GM18519 (cell line): ENCODE results near the gene KLRG1.

Experiments used
- ATAC-seq: cut with Tn5 transposase; IDR thresholded peaks from one replicate; pipeline ENCODE4 v1.9.1; 2021; ENCODE audit warnings: mild to moderate bottlenecking, moderate library complexity; ENCODE audit not compliant: unreplicated experiment, low FRiP score

KLRG1 gene

DNA sequence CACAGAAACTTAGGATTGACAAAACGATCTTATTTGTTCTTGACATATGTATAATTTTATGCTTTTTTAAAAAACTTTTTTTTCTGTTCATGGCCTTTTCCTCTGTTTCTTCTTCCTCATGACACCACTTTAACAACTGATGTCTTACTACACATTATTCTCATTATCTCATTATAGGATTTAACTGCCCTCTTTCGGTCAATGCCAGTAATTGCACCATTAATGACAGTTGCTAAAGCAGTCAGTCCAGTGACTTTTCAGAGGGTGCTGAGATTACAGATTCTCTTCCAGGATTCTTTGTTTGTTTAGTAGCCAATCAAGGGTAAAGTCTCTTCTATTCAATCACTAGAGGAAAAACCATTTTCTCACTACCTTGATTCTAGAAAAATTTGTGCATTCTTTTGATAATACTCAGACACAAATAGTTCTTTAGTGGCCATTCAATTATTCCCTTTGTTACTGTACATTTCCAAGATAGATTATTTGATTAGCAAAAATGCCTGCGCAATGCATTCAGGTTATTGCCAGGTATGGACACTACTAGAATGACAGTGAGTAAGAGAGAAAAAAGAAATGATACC, 50.1 kb downstream of the KLRG1 start:
- no peak for ATAC-seq

DNA sequence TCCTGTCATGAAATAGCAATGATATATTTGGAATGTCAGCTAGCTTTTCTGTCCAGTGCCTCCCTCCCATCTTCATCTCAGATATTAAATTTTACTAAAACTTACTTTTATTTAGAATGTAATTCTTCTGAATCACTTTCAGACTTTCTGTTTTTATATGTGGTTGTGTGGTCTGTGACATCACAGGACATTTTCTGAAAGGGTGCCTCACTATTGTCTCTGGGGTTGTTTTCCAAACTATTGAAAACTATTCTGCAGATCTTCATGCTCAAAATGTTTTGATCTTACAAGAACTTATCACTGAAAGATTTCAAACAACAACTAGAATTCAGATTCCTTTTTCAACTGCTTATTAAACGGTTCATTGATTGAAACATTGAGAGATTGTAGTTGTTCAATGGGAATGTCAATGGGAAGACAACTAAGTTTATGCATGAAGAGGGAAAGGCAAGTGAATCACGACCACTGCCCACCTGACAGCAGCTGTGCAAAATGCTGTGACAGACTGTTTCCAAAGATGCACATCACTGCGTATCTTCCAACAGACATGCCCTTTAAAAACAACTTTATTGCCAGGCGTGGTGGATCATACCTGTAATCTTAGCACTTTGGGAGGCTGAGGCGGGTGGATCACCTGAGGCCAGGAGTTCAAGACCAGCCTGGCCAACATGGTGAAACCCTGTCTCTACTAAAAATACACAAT, 51.3 kb downstream of the KLRG1 start:
- no peak for ATAC-seq

- no peak for ATAC-seq
These were observed 52.0 kb downstream of the KLRG1 start for GRCh38 chr12:9041321-9041720.

DNA sequence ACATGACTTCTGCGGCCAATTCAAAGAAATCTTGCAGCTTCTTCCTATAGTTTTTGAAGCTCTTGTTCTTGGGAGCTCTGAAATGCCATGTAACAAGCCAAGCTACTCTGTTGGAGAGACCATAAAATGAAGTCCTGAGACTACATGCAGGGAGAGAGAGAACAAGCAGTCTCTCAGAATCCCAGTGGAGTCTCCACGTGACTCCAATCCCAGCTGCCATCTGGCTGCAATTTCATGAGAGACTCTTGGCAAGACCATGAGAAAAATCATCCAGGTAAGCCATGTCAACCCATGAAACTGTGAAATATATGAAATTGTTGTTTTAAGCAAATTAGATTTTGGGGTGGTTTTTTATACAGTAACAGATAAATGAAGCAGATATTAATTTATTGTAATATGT, 54.4 kb downstream of the KLRG1 start:
- no peak for ATAC-seq

- ATAC-seq = no peak
These were observed 57.8 kb downstream of the KLRG1 start for GRCh38 chr12:9047105-9047504.

- no peak for ATAC-seq
These were observed 59.6 kb downstream of the KLRG1 start for GRCh38 chr12:9048930-9049329.

DNA sequence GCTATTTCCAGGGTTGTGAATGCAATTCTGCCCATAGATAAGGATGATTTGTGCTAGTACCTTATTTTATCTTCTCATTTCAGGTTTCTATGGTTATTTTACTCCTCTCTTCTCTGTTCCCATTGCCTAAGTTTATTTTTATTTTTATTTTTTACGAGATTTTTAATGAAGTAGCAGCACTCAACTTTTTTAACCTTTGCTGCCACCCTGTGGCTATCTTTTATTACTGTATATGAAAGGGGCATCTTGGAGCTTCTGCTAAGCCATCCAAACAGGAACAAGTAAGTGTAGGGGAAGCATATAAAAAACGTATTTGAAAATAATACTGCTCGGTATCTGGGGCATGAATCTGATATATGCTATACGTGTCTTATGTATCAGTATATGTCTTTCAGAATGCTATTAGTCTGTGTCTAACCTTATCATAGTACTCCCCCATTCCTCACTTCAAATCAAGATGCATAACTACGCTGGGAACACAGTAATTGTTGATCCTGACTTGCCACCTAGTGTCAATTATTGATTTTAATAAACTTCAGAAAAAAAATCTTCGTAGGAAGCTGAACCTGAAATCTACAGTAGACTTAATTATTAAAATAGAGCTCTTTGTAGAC, 60.3 kb downstream of the KLRG1 start:
- ATAC-seq = no peak

DNA sequence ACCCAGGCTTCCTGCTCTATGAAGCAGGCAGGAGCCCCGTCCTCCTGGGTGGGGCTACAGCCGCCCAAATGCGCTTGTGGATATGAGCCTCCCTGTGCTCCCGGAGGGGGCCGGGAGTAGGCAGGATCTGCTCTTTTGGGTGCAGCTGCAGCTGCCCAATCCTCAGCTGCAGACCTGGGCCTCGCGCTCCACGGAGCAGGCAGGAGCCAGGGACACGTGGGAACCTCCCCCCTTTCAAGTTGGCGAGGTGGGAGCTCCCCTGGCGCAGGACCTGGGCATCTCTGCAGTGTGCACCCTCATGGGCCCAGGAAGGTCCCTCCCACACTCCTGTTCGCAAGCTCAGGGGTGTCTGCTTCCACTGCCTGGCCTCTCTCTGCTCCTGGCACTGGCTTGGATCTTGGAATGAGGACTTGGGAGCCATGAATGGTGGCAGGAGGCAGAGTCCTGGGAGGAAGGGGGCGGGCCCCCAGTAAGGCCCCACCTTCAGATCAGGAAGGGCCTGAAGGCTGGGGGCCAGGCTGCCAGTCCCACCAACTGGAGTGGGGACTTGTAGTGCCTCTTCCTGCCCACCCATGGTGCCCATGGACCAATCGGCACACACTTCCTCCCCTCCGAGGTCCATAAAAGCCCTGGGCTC, 61.3 kb downstream of the KLRG1 start:
- ATAC-seq = no peak

GRCh38 chr12:9051158-9051550, 61.8 kb downstream of the KLRG1 start:
- ATAC-seq = no peak

- no peak for ATAC-seq
These were observed 63.3 kb downstream of the KLRG1 start for GRCh38 chr12:9052610-9053009.
